ENCODE data around the gene PRDM2. TPM values are rescaled to one million over a fixed set of nuclear protein-coding genes. Genes with fewer than 3 reads are reported as not detected.

Gene PRDM2
- total RNA-seq, 4 donors from 2014 or later, result 32.6 to 48.1 (median 38.0) TPM

GRCh38 chr1:13761883-13762282, 61.9 kb downstream of the PRDM2 start:
- no peak for TF ChIP-seq CTCF (IDR thresholded peaks at IDR 0.05; ENCODE audit: low read depth)

GRCh38 chr1:13762642-13763041, 62.7 kb downstream of the PRDM2 start:
- no peak for TF ChIP-seq CTCF (IDR thresholded peaks at IDR 0.05; ENCODE audit: low read depth)

- TF ChIP-seq CTCF (IDR thresholded peaks at IDR 0.05; ENCODE audit: low read depth), result no peak
These were observed 63.2 kb downstream of the PRDM2 start for GRCh38 chr1:13763222-13763621.

- no peak for TF ChIP-seq CTCF (IDR thresholded peaks at IDR 0.05; ENCODE audit: low read depth)
These were observed 64.0 kb downstream of the PRDM2 start for GRCh38 chr1:13763991-13764390.

- no peak for TF ChIP-seq CTCF (IDR thresholded peaks at IDR 0.05; ENCODE audit: low read depth)
These were observed 64.8 kb downstream of the PRDM2 start for GRCh38 chr1:13764588-13765332.

- no peak for TF ChIP-seq CTCF (IDR thresholded peaks at IDR 0.05; ENCODE audit: low read depth)
These were observed 66.9 kb downstream of the PRDM2 start for GRCh38 chr1:13766592-13767564.

GRCh38 chr1:13769212-13769611, 69.2 kb downstream of the PRDM2 start:
- TF ChIP-seq CTCF (IDR thresholded peaks at IDR 0.05; ENCODE audit: low read depth), result no peak
